ENCODE measurements around the gene MS4A8. TPM values are rescaled to one million over a fixed set of nuclear protein-coding genes. Genes with fewer than 3 reads are reported as not detected.

Gene MS4A8
- polyA plus RNA-seq, 1 donor from 2014 or later, result not detected

GRCh38 chr11:60764879-60765278 is 65.5 kb downstream of the MS4A8 start:
- H3K27me3 Mint-ChIP-seq, result peaks cover 14% of the 10 kb centered on the region
- H3K4me3 Mint-ChIP-seq, result peak overlapping the region in 1 of 4 donors; percentile 15
- peaks cover 14 to 29% (median 23%) of the 10 kb centered on the region in 3 donors for H3K4me1 Mint-ChIP-seq
- H3K36me3 Mint-ChIP-seq, result peaks cover 3% of the 10 kb centered on the region
- H3K27ac Mint-ChIP-seq, result peak overlapping the region in 1 of 3 donors; percentile 85
- no peaks in the 10 kb centered on the region for H3K9me3 Mint-ChIP-seq

DNA sequence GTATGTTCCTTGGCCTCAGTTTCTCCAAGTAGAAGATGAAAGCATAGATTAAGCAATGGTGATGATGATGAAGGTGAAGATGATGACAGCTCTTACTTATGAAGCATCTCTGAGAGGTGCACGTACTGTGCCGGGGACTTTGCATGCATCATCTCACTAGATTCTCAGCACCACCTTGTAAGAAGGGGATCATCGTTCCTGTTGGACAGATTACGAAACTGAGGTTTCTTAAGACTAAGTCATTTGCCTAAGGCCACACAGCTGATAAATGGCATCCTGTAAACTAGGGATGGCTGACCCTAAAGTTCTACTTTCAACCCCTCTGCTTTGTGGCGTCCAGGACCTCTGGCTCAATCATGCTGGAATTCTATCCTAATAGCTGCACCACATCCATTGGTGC is 65.9 kb downstream of the MS4A8 start:
- Mint-ChIP-seq H3K4me3 (no peak overlapping the region), H3K4me1 (peaks cover 14 to 27% (median 23%) of the 10 kb centered on the region in 3 donors), H3K36me3 (peaks cover 3% of the 10 kb centered on the region), H3K27me3 (peaks cover 14% of the 10 kb centered on the region), H3K27ac (peak overlapping the region in 1 of 3 donors; percentile 85), H3K9me3 (no peaks in the 10 kb centered on the region)

Other genes with a start within 250 kb of the MS4A8 start
- gene MS4A1, start 243.8 kb upstream of the MS4A8 start, polyA plus RNA-seq, result 845 TPM
- not detected for gene MS4A12, start 206.8 kb upstream of the MS4A8 start, polyA plus RNA-seq
- not detected for gene MS4A13, start 184.2 kb upstream of the MS4A8 start, polyA plus RNA-seq
- gene MS4A18, start 25.1 kb downstream of the MS4A8 start, polyA plus RNA-seq, result not detected
- gene MS4A15, start 57.3 kb downstream of the MS4A8 start, polyA plus RNA-seq, result not detected
- gene MS4A10, start 85.7 kb downstream of the MS4A8 start, polyA plus RNA-seq, result not detected
- 21.1 TPM for gene CCDC86, start 142.5 kb downstream of the MS4A8 start, polyA plus RNA-seq
- gene PTGDR2, start 156.3 kb downstream of the MS4A8 start, polyA plus RNA-seq, result 0.16 TPM
- gene ZP1, start 167.9 kb downstream of the MS4A8 start, polyA plus RNA-seq, result not detected
- gene PRPF19, start 207.0 kb downstream of the MS4A8 start, polyA plus RNA-seq, result 18.5 TPM
- gene TMEM109, start 214.5 kb downstream of the MS4A8 start, polyA plus RNA-seq, result 259 TPM
- 0.26 TPM for gene TMEM132A, start 224.8 kb downstream of the MS4A8 start, polyA plus RNA-seq